HG03439 (cell line): ENCODE results near the gene AMIGO3.
A peak's percentile ranks its signal among the peaks of the same experiment; 100 is the strongest.
"Not testable (repeated sequence)": the region's sequence is repeated elsewhere in the genome, so short reads cannot be mapped to it uniquely, and the experiment has no call there.

Experiments
- ATAC-seq: cut with Tn5 transposase; IDR thresholded peaks from one replicate; pipeline ENCODE4 v1.9.1; 2021; ENCODE audit warnings: mild to moderate bottlenecking, moderate library complexity; ENCODE audit not compliant: unreplicated experiment

The AMIGO3 gene

GRCh38 chr3:49712631-49713317 is 6.7 kb downstream of the AMIGO3 start:
- no peak for ATAC-seq

- ATAC-seq, result no peak
These were observed 7.3 kb downstream of the AMIGO3 start for GRCh38 chr3:49712166-49712565.

- ATAC-seq, result no peak
These were observed 8.0 kb downstream of the AMIGO3 start for GRCh38 chr3:49711489-49711888.

GRCh38 chr3:49709852-49710251 is 9.6 kb downstream of the AMIGO3 start:
- ATAC-seq, result no peak

- no peak for ATAC-seq
These were observed 12.4 kb downstream of the AMIGO3 start for GRCh38 chr3:49707113-49707480.

GRCh38 chr3:49706456-49707112 is 12.9 kb downstream of the AMIGO3 start:
- no peak for ATAC-seq

GRCh38 chr3:49705390-49705960 is 14.0 kb downstream of the AMIGO3 start:
- no peak for ATAC-seq

GRCh38 chr3:49704629-49705028 is 14.9 kb downstream of the AMIGO3 start:
- no peak for ATAC-seq

- ATAC-seq, result no peak
These were observed 15.5 kb downstream of the AMIGO3 start for GRCh38 chr3:49703956-49704355.

- peak; percentile 45 for ATAC-seq
These were observed 16.0 kb downstream of the AMIGO3 start for GRCh38 chr3:49703443-49703927.

- ATAC-seq, result no peak
These were observed 16.8 kb downstream of the AMIGO3 start for GRCh38 chr3:49702672-49703071.

- no peak for ATAC-seq
These were observed 18.0 kb downstream of the AMIGO3 start for GRCh38 chr3:49701388-49702077.

- ATAC-seq, result no peak
These were observed 18.9 kb downstream of the AMIGO3 start for GRCh38 chr3:49700453-49701128.

GRCh38 chr3:49700014-49700413 is 19.5 kb downstream of the AMIGO3 start:
- no peak for ATAC-seq

- ATAC-seq, result no peak
These were observed 20.1 kb downstream of the AMIGO3 start for GRCh38 chr3:49699281-49699979.

GRCh38 chr3:49695350-49696015 is 24.0 kb downstream of the AMIGO3 start:
- ATAC-seq, result not testable (repeated sequence)

- ATAC-seq, result not testable (repeated sequence)
These were observed 24.9 kb downstream of the AMIGO3 start for GRCh38 chr3:49694409-49695070.

- not testable (repeated sequence) for ATAC-seq
These were observed 28.0 kb downstream of the AMIGO3 start for GRCh38 chr3:49691481-49691880.

- not testable (repeated sequence) for ATAC-seq
These were observed 28.6 kb downstream of the AMIGO3 start for GRCh38 chr3:49690856-49691255.
